Stimulated activated CD4-positive, alpha-beta T cell treated with anti-CD3 and anti-CD28 coated beads, Interleukin-12 subunit alpha, Interleukin-12 subunit beta, amount 100 ng/mL, for 4 hours (primary cell): Measurements from ENCODE around the gene CAPN13.

Source experiments
- DNase-seq: peaks from one replicate; pipeline ENCODE4 v3.0.0-alpha.2; 2020

The CAPN13 gene

GRCh38 chr2:30763151-30763660 lies 44.0 kb downstream of the CAPN13 start:
- DNase-seq, result no peak

- no peak for DNase-seq
These were observed 46.0 kb downstream of the CAPN13 start for GRCh38 chr2:30761226-30761625.

- DNase-seq, result no peak
These were observed 47.8 kb downstream of the CAPN13 start for GRCh38 chr2:30759481-30759880.

GRCh38 chr2:30758191-30758651 lies 49.0 kb downstream of the CAPN13 start:
- no peak for DNase-seq

GRCh38 chr2:30757749-30758148 lies 49.5 kb downstream of the CAPN13 start:
- DNase-seq, result no peak

GRCh38 chr2:30756971-30757370 lies 50.3 kb downstream of the CAPN13 start:
- no peak for DNase-seq

GRCh38 chr2:30756051-30756719 lies 51.1 kb downstream of the CAPN13 start:
- no peak for DNase-seq

GRCh38 chr2:30753630-30754029 lies 53.6 kb downstream of the CAPN13 start:
- no peak for DNase-seq

GRCh38 chr2:30752811-30753210 lies 54.4 kb downstream of the CAPN13 start:
- DNase-seq, result no peak

- DNase-seq, result no peak
These were observed 60.0 kb downstream of the CAPN13 start for GRCh38 chr2:30747206-30747605.

- DNase-seq, result no peak
These were observed 62.4 kb downstream of the CAPN13 start for GRCh38 chr2:30744823-30745222.

GRCh38 chr2:30741576-30741975 lies 65.7 kb downstream of the CAPN13 start:
- DNase-seq, result no peak

- DNase-seq, result no peak
These were observed 68.9 kb downstream of the CAPN13 start for GRCh38 chr2:30738141-30738911.

- no peak for DNase-seq
These were observed 70.0 kb downstream of the CAPN13 start for GRCh38 chr2:30737326-30737610.

GRCh38 chr2:30736461-30737325 lies 70.6 kb downstream of the CAPN13 start:
- no peak for DNase-seq

GRCh38 chr2:30733876-30734520 lies 73.2 kb downstream of the CAPN13 start:
- DNase-seq, result no peak

- DNase-seq, result no peak
These were observed 74.4 kb downstream of the CAPN13 start for GRCh38 chr2:30732876-30733275.

- DNase-seq, result no peak
These were observed 74.9 kb downstream of the CAPN13 start for GRCh38 chr2:30732376-30732775.

- DNase-seq, result no peak
These were observed 75.5 kb downstream of the CAPN13 start for GRCh38 chr2:30731706-30732105.

GRCh38 chr2:30730736-30731647 lies 76.3 kb downstream of the CAPN13 start:
- DNase-seq, result no peak

- no peak for DNase-seq
These were observed 78.2 kb downstream of the CAPN13 start for GRCh38 chr2:30729031-30729430.
